K562 (cell line): ENCODE results near the gene NETO1. TPM values are rescaled to one million over a fixed set of nuclear protein-coding genes. Genes with fewer than 3 reads are reported as not detected.

Source experiments
- ATAC-seq: fragments of 200-7000 bp; cut with Tn5 transposase; 3 replicates; pipeline ENCODE4 v1.9.1; 2020; ENCODE audit warnings: moderate library complexity
- BruUV-seq: library from RNA; stranded (reverse); fragments of 400-500 nt; replicated peaks from 2 replicates; lab custom pipeline; 2021; lab: Mats Ljungman, UMichigan
- CTCF ChIA-PET: fragments of 300-600 bp; formaldehyde crosslinking; extraction: SDS; loops from one replicate; lab custom pipeline; 2021; ENCODE audit warnings: low intra/inter-chr PET ratio; lab: Yijun Ruan, JAX
- POLR2A ChIA-PET: fragments of 300-600, 350-650 bp; sonication (Branson Sonifier 250); formaldehyde crosslinking; extraction: SDS; loops from one replicate; lab custom pipeline; 2021; ENCODE audit warnings: antibody characterized with exemption, inconsistent platforms; lab: Yijun Ruan, JAX
- DNase-seq, 4 experiments: peaks; one replicate each; pipeline versions ENCODE4 v3.0.0 to v3.0.0-alpha.2; 2011 to 2018; ENCODE audit warnings: low spot score in 3 of 4, mixed read lengths in 3 of 4; ENCODE audit errors: extremely low read depth in 1 of 4
- FAIRE-seq: peaks from 2 replicates; lab custom pipeline; 2011; peaks lifted over from hg19 to GRCh38; lab: Jason Lieb, UNC
- H2AFZ ChIP-seq: 2 replicates; pipeline ENCODE4 v1.6.0; 2011; ENCODE audit warnings: low read depth, low read length, control low read depth, inconsistent platforms
- H3K27ac ChIP-seq: fragments of 200-600 bp; 3 replicates; pipeline ENCODE4 v1.8.0; 2011; ENCODE audit warnings: low read depth, mild to moderate bottlenecking, control low read depth, inconsistent platforms, low read length, moderate library complexity, mixed read lengths; ENCODE audit errors: extremely low read depth
- H3K27me3 ChIP-seq, 2 experiments: fragments of 300-600 bp in 1 of 2; 2 replicates in 1 of 2; 3 replicates in 1 of 2; pipeline versions ENCODE4 v1.6.0 to v1.8.0; 2011; ENCODE audit warnings: inconsistent platforms in 2 of 2, low read length in 2 of 2, mild to moderate bottlenecking in 1 of 2, mixed read lengths in 1 of 2, moderate library complexity in 1 of 2; ENCODE audit not compliant: control insufficient read depth in 2 of 2, insufficient read depth in 2 of 2
- H3K36me3 ChIP-seq: fragments of 300-600 bp; 3 replicates; pipeline ENCODE4 v1.8.0; 2011; ENCODE audit warnings: mild to moderate bottlenecking, low read length, inconsistent platforms; ENCODE audit not compliant: control insufficient read depth, insufficient read depth
- H3K4me1 ChIP-seq, 2 experiments: fragments of 200-600 bp in 1 of 2; replicated peaks in 1 of 2; 2 replicates in 1 of 2; 3 replicates in 1 of 2; pipeline versions ENCODE4 v1.5.1 to v1.8.0; 2011; ENCODE audit warnings: inconsistent platforms in 2 of 2, low read length in 2 of 2, mild to moderate bottlenecking in 1 of 2, mixed read lengths in 1 of 2, moderate library complexity in 1 of 2; ENCODE audit not compliant: control insufficient read depth in 2 of 2, insufficient read depth in 2 of 2
- H3K4me2 ChIP-seq: 2 replicates; pipeline ENCODE4 v1.6.1; 2011; ENCODE audit warnings: low read length, control low read depth, inconsistent platforms, mixed read lengths; ENCODE audit not compliant: insufficient read depth
- H3K4me3 ChIP-seq: fragments of 200-600 bp; sonication (generic), shearing (Covaris generic); 2 replicates; pipeline ENCODE4 v1.5.1; 2016; ENCODE audit warnings: control low read depth, inconsistent platforms
- H3K79me2 ChIP-seq: fragments of 200-600 bp; 3 replicates; pipeline ENCODE4 v1.8.0; 2011; ENCODE audit warnings: low read length, inconsistent platforms; ENCODE audit not compliant: control insufficient read depth, insufficient read depth
- H3K9ac ChIP-seq, 2 experiments: 2 replicates each; pipeline versions ENCODE4 v1.6.0 to v1.6.1; 2011; ENCODE audit warnings: low read depth in 2 of 2, low read length in 2 of 2, control low read depth in 1 of 2, inconsistent platforms in 1 of 2, mild to moderate bottlenecking in 1 of 2, mixed read lengths in 1 of 2; ENCODE audit not compliant: insufficient read depth in 1 of 2
- H3K9me1 ChIP-seq: one replicate; pipeline ENCODE4 v1.6.0; 2011; ENCODE audit warnings: inconsistent platforms, mild to moderate bottlenecking, low read length, moderate library complexity; ENCODE audit not compliant: control insufficient read depth, insufficient read depth
- H3K9me3 ChIP-seq: replicated peaks from 2 replicates; pipeline ENCODE4 v1.5.1; 2011; ENCODE audit warnings: low read depth, low read length, inconsistent platforms; ENCODE audit not compliant: control insufficient read depth, insufficient read depth
- H4K20me1 ChIP-seq: replicated peaks from 2 replicates; pipeline ENCODE4 v1.6.1; 2011; ENCODE audit warnings: low read length, inconsistent platforms, mixed read lengths; ENCODE audit not compliant: control insufficient read depth, insufficient read depth
- CHD1 ChIP-seq: fragments of 200-600 bp; sonication (generic); IDR thresholded peaks from one replicate; pipeline ENCODE4 v1.6.1; 2012; ENCODE audit warnings: mild to moderate bottlenecking, moderate library complexity, low read length, inconsistent platforms
- DLX4 ChIP-seq: fragments of 250-450 bp; sonication (Bioruptor Pico); IDR thresholded peaks from 2 replicates; pipeline ENCODE4 v1.6.1; 2021; ENCODE audit warnings: mild to moderate bottlenecking
- DMBX1 ChIP-seq: fragments of 250-450 bp; sonication (Bioruptor Pico); IDR thresholded peaks from 2 replicates; pipeline ENCODE4 v1.8.0; 2022; ENCODE audit warnings: inconsistent platforms, mild to moderate bottlenecking, moderate library complexity, borderline replicate concordance
- HDGF ChIP-seq: fragments of 450-650 bp; IDR thresholded peaks from 2 replicates; pipeline ENCODE4 v1.6.1; 2016
- HLTF ChIP-seq: fragments of 450-650 bp; IDR thresholded peaks from 2 replicates; pipeline ENCODE4 v1.6.1; 2016
- MCM5 ChIP-seq: fragments of 450-650 bp; IDR thresholded peaks from 2 replicates; pipeline ENCODE4 v1.6.1; 2016; ENCODE audit warnings: low read depth
- MECOM ChIP-seq: fragments of 250-450 bp; sonication (Bioruptor Pico); IDR thresholded peaks from 2 replicates; pipeline ENCODE4 v1.8.0; 2022; ENCODE audit warnings: inconsistent platforms
- MEF2D ChIP-seq: conservative IDR thresholded peaks from 2 replicates; pipeline ENCODE4 v1.6.1; 2016; ENCODE audit warnings: low read depth, missing genetic modification characterization, missing compliant biosample characterization
- NR2F6 ChIP-seq: fragments of 450-650 bp; formaldehyde crosslinking; IDR thresholded peaks from 2 replicates; pipeline ENCODE4 v1.4.0; 2020; ENCODE audit warnings: mild to moderate bottlenecking
- SNRNP70 ChIP-seq: fragments of 200-400 bp; formaldehyde crosslinking; optimal IDR thresholded peaks from 2 replicates; pipeline ENCODE3; 2017; ENCODE audit warnings: low read depth, low read length
- SUPT5H ChIP-seq: fragments of 450-650 bp; IDR thresholded peaks from 2 replicates; pipeline ENCODE4 v1.6.1; 2016
- ZBTB9 ChIP-seq: fragments of 450-650 bp; formaldehyde crosslinking; IDR thresholded peaks from 2 replicates; pipeline ENCODE4 v1.4.0; 2020; ENCODE audit warnings: mild to moderate bottlenecking, moderate library complexity
- ZNF589 ChIP-seq: fragments of 200-800 bp; sonication (Bioruptor generic); IDR thresholded peaks from 2 replicates; pipeline ENCODE4 v1.6.1; 2016; ENCODE audit warnings: low read depth, missing genetic modification characterization, missing compliant biosample characterization
- ZNF696 ChIP-seq: fragments of 250-450 bp; sonication (Bioruptor Pico); conservative IDR thresholded peaks from 2 replicates; pipeline ENCODE4 v1.4.0; 2020; ENCODE audit warnings: mild to moderate bottlenecking, moderate library complexity
- WGBS: fragments of 100-300 bp; shearing (Covaris generic); methylation state at CpG from one replicate; pipeline ENCODE4 v1.1.6; 2016; ENCODE audit warnings: low coverage, mixed read lengths; ENCODE audit not compliant: insufficient coverage; ENCODE audit errors: missing lambda C conversion rate; 5-methylcytosine and 5-hydroxymethylcytosine counted together
- in situ Hi-C: fragments of 300-500 bp; cut with MboI; formaldehyde crosslinking; loops from 4 replicates; pipeline ENCODE4 v1.15.0; 2018; ENCODE audit warnings: inconsistent platforms, mixed read lengths
- intact Hi-C: fragments of 100-400 bp; cut with micrococcal nuclease; formaldehyde crosslinking; loops from 2 replicates; pipeline ENCODE4 v1.14.2; 2022
- polyA plus RNA-seq, 8 experiments: library from polyadenylated mRNA; depleted of rRNA in 4 of 8; stranded (reverse) in 5 of 8; unstranded in 3 of 8; fragments of >200 nt; fragmentation: Nextera tagmentation in 2 of 8; fragmentation: Illumina TruSeq in 1 of 8; extraction: Ambion mirVana in 2 of 8; extraction: Trizol in 1 of 8; gene quantifications; 2 replicates each; pipeline versions ENCODE4 v1.2.1 to v1.2.3, GENCODE V29; 2011 to 2014; ENCODE audit warnings: inconsistent platforms in 1 of 8, missing spikeins in 1 of 8
- total RNA-seq, 7 experiments: library from RNA; depleted of rRNA in 6 of 7; stranded (reverse); fragments of >200 nt in 6 of 7; fragmentation: Illumina TruSeq in 2 of 7; extraction: Trizol in 2 of 7; gene quantifications; 2 replicates each; pipeline versions ENCODE4 v1.2.1 to v1.2.3, GENCODE V29; 2011 to 2021; ENCODE audit warnings: low replicate concordance in 1 of 7
- TF ChIP-seq, protein P1 (sequence below): fragments of 250-450 bp; sonication (Bioruptor Pico); IDR thresholded peaks from 2 replicates; pipeline ENCODE4 v1.8.0; 2021; ENCODE audit warnings: moderate library complexity, mild to moderate bottlenecking, inconsistent platforms
- TF ChIP-seq, protein P2 (sequence below): fragments of 250-450 bp; sonication (Bioruptor Pico); IDR thresholded peaks from 2 replicates; pipeline ENCODE4 v1.5.0; 2020; ENCODE audit warnings: mild to moderate bottlenecking

NETO1 gene
- total and polyA plus RNA-seq, 9 of the 15 experiments (the other 6 are each of a cell fraction or from before 2014, with no cell fraction given) = not detected

GRCh38 chr18:72866901-72867745 lies 664 bp downstream of the NETO1 start:
- Histone ChIP-seq H3K4me1 (no peaks in the 10 kb centered on the region), H3K4me2 (no peak overlapping the region), H3K9me1 (no peaks in the 10 kb centered on the region), H3K4me3 (no peak overlapping the region), H4K20me1 (no peaks in the 10 kb centered on the region), H3K27me3 (no peaks in the 10 kb centered on the region), H3K36me3 (no peaks in the 10 kb centered on the region), H3K27ac (no peak overlapping the region), H3K9ac (no peak overlapping the region), H2AFZ (no peak overlapping the region), H3K79me2 (no peaks in the 10 kb centered on the region), H3K9me3 (no peaks in the 10 kb centered on the region)
- CTCF ChIA-PET = no interaction called here
- in situ Hi-C loops (no loop called here), intact Hi-C loops (no loop called here)
- BruUV-seq = no TSS peak
- no peak for DNase-seq
- POLR2A ChIA-PET = no interaction called here
- no peak for TF ChIP-seq MECOM
- no peak for TF ChIP-seq MCM5
- TF ChIP-seq, protein P1, sequence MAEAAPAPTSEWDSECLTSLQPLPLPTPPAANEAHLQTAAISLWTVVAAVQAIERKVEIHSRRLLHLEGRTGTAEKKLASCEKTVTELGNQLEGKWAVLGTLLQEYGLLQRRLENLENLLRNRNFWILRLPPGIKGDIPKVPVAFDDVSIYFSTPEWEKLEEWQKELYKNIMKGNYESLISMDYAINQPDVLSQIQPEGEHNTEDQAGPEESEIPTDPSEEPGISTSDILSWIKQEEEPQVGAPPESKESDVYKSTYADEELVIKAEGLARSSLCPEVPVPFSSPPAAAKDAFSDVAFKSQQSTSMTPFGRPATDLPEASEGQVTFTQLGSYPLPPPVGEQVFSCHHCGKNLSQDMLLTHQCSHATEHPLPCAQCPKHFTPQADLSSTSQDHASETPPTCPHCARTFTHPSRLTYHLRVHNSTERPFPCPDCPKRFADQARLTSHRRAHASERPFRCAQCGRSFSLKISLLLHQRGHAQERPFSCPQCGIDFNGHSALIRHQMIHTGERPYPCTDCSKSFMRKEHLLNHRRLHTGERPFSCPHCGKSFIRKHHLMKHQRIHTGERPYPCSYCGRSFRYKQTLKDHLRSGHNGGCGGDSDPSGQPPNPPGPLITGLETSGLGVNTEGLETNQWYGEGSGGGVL (CRISPR knock-in tag) = no peak
- TF ChIP-seq MEF2D (tag) = no peak
- TF ChIP-seq SUPT5H = no peak
- TF ChIP-seq, protein P2, sequence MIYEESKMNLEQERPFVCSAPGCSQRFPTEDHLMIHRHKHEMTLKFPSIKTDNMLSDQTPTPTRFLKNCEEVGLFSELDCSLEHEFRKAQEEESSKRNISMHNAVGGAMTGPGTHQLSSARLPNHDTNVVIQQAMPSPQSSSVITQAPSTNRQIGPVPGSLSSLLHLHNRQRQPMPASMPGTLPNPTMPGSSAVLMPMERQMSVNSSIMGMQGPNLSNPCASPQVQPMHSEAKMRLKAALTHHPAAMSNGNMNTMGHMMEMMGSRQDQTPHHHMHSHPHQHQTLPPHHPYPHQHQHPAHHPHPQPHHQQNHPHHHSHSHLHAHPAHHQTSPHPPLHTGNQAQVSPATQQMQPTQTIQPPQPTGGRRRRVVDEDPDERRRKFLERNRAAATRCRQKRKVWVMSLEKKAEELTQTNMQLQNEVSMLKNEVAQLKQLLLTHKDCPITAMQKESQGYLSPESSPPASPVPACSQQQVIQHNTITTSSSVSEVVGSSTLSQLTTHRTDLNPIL (CRISPR knock-in tag) = no peak
- TF ChIP-seq HDGF = no peak
- no peak for TF ChIP-seq HLTF
- no peak for TF ChIP-seq SNRNP70
- TF ChIP-seq CHD1 = no peak
- no peak for TF ChIP-seq NR2F6
- TF ChIP-seq ZNF696 = no peak
- TF ChIP-seq ZNF589 (CRISPR knock-in tag) = no peak
- TF ChIP-seq ZBTB9 (CRISPR knock-in tag) = no peak
- TF ChIP-seq DMBX1 (CRISPR knock-in tag) = no peak
- TF ChIP-seq DLX4 (CRISPR knock-in tag) = no peak
- ATAC-seq = no peak
- FAIRE-seq = no peak
- WGBS = 49% methylated on average over 15 of the region's 102 CpGs
